Choroid plexus epithelial cell (primary cell): ENCODE results near the gene COX4I1.
"Not testable (repeated sequence)": the region's sequence is repeated elsewhere in the genome, so short reads cannot be mapped to it uniquely, and the experiment has no call there.

Experiments
- DNase-seq: peaks from one replicate; pipeline ENCODE4 v3.0.0-alpha.2; 2010; ENCODE audit warnings: low read depth
- H3K4me3 ChIP-seq: 2 replicates; pipeline ENCODE4 v1.5.1; 2011; ENCODE audit warnings: low read depth, mild to moderate bottlenecking, control low read depth, low read length, moderate library complexity
- CTCF ChIP-seq: conservative IDR thresholded peaks from 2 replicates; pipeline ENCODE4 v1.5.1; 2011; ENCODE audit warnings: low read depth, mild to moderate bottlenecking, control low read depth, inconsistent platforms, low read length, moderate library complexity

COX4I1 gene

GRCh38 chr16:85835956-85836705 lies 36.6 kb downstream of the COX4I1 start:
- no peak for TF ChIP-seq CTCF
- H3K4me3 ChIP-seq = no peak overlapping the region
- DNase-seq = no peak

GRCh38 chr16:85836706-85837582 lies 37.4 kb downstream of the COX4I1 start:
- TF ChIP-seq CTCF = no peak
- H3K4me3 ChIP-seq = no peak overlapping the region
- DNase-seq = no peak

GRCh38 chr16:85837654-85838053 lies 38.2 kb downstream of the COX4I1 start:
- not testable (repeated sequence) for H3K4me3 ChIP-seq, DNase-seq

GRCh38 chr16:85838381-85838780 lies 38.9 kb downstream of the COX4I1 start:
- no peak overlapping the region for H3K4me3 ChIP-seq
- TF ChIP-seq CTCF = no peak
- no peak for DNase-seq

GRCh38 chr16:85838876-85839585 lies 39.5 kb downstream of the COX4I1 start:
- H3K4me3 ChIP-seq = no peak overlapping the region
- no peak for DNase-seq
- TF ChIP-seq CTCF = no peak

- DNase-seq = no peak
Measured at GRCh38 chr16:85839681-85840240, 40.3 kb downstream of the COX4I1 start.

More at GRCh38 chr16:85839681-85840240, 40.3 kb downstream of the COX4I1 start:
- TF ChIP-seq CTCF = no peak
- H3K4me3 ChIP-seq = no peak overlapping the region
